Esophagus squamous epithelium (tissue), 4 donors: ENCODE data around the gene SPACA1.

ENCODE experiments used
- POLR2A ChIP-seq, 4 donors: fragments of 450-650 bp; IDR thresholded peaks; one replicate each; pipeline ENCODE4 v1.6.1; 2017; ENCODE audit warnings: antibody characterized with exemption in 4 of 4, mild to moderate bottlenecking in 4 of 4, moderate library complexity in 3 of 4
- TF ChIP-seq, protein P1 (sequence below), 6 experiments: fragments of 450-650 bp in 4 of 6; fragments of 200-600 bp in 2 of 6; sonication (generic) in 2 of 6; IDR thresholded peaks; one replicate each; pipeline ENCODE4 v1.5.1; 2016 to 2019; ENCODE audit warnings: antibody characterized with exemption in 6 of 6, mild to moderate bottlenecking in 4 of 6, moderate library complexity in 4 of 6

DNA sequence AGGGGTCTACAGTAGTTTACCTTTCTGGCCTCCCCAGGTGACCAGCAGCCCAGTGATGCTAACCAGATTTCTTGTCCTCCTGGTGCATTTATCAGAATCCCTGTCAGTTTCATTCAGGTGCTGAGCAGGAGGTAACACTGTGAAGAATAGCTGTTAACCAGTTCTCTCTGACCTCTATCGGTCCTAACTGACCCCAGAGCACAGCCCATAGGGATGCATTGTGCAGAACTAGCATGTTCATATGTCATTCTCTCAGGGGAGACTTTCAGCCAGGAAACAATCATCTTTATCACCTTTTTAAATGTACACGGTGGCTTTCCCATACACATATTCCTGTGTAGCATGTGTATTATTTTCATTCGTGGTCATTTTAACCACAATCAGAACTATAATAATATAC, 68.6 kb downstream of the SPACA1 start:
- no peak for TF ChIP-seq POLR2A (IDR thresholded peaks at IDR 0.05)
- TF ChIP-seq, protein P1, sequence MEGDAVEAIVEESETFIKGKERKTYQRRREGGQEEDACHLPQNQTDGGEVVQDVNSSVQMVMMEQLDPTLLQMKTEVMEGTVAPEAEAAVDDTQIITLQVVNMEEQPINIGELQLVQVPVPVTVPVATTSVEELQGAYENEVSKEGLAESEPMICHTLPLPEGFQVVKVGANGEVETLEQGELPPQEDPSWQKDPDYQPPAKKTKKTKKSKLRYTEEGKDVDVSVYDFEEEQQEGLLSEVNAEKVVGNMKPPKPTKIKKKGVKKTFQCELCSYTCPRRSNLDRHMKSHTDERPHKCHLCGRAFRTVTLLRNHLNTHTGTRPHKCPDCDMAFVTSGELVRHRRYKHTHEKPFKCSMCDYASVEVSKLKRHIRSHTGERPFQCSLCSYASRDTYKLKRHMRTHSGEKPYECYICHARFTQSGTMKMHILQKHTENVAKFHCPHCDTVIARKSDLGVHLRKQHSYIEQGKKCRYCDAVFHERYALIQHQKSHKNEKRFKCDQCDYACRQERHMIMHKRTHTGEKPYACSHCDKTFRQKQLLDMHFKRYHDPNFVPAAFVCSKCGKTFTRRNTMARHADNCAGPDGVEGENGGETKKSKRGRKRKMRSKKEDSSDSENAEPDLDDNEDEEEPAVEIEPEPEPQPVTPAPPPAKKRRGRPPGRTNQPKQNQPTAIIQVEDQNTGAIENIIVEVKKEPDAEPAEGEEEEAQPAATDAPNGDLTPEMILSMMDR (IDR thresholded peaks at IDR 0.05) = no peak
